ENCODE measurements around the gene UBE2F. TPM values are rescaled to one million over a fixed set of nuclear protein-coding genes. Genes with fewer than 3 reads are reported as not detected.
"Not testable (repeated sequence)": the region's sequence is repeated elsewhere in the genome, so short reads cannot be mapped to it uniquely, and the experiment has no call there.

UBE2F gene
- total and polyA plus RNA-seq, 7 donors = 50.7 to 115 (median 67.8) TPM

DNA sequence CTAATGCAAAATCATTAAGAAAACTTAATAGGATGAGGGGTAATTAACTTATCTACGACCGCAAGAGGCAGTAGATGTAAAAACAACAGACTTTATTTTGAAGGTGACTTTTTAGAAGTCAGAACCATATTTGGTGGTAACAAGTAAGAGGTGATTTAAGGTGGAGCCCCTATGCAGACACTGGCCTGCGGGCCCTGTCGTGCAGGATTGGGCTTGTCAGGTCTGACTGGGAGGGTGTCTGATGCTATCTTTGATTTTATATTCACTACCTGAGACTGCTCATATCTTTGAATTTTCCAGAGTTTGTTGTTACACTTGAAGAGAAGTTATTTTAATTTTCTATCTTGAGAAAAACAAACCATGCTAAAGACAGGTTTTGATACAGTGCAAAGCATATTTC lies 64.9 kb downstream of the UBE2F start:
- DNase-seq = no peak
- H3K27ac ChIP-seq = no peak overlapping the region
- H3K9me3 ChIP-seq = no peaks in the 10 kb centered on the region
- H3K4me3 ChIP-seq = no peak overlapping the region
- TF ChIP-seq EP300 (IDR thresholded peaks at IDR 0.05) (no peak), POLR2A (IDR thresholded peaks at IDR 0.05) (no peak), POLR2AphosphoS5 (IDR thresholded peaks at IDR 0.05) (no peak)
- TF ChIP-seq, protein P1, sequence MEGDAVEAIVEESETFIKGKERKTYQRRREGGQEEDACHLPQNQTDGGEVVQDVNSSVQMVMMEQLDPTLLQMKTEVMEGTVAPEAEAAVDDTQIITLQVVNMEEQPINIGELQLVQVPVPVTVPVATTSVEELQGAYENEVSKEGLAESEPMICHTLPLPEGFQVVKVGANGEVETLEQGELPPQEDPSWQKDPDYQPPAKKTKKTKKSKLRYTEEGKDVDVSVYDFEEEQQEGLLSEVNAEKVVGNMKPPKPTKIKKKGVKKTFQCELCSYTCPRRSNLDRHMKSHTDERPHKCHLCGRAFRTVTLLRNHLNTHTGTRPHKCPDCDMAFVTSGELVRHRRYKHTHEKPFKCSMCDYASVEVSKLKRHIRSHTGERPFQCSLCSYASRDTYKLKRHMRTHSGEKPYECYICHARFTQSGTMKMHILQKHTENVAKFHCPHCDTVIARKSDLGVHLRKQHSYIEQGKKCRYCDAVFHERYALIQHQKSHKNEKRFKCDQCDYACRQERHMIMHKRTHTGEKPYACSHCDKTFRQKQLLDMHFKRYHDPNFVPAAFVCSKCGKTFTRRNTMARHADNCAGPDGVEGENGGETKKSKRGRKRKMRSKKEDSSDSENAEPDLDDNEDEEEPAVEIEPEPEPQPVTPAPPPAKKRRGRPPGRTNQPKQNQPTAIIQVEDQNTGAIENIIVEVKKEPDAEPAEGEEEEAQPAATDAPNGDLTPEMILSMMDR (IDR thresholded peaks at IDR 0.05) = no peak
- no peaks in the 10 kb centered on the region for H3K27me3 ChIP-seq
- intact Hi-C loops (cut with DNase I) = no loop called here
- H3K36me3 ChIP-seq = peaks cover 0 to 85% (median 25%) of the 10 kb centered on the region in 4 donors
- H3K4me1 ChIP-seq = no peaks in the 10 kb centered on the region
- 97 to 98% methylated on average over 4 of the region's 4 CpGs for WGBS, 2 donors

DNA sequence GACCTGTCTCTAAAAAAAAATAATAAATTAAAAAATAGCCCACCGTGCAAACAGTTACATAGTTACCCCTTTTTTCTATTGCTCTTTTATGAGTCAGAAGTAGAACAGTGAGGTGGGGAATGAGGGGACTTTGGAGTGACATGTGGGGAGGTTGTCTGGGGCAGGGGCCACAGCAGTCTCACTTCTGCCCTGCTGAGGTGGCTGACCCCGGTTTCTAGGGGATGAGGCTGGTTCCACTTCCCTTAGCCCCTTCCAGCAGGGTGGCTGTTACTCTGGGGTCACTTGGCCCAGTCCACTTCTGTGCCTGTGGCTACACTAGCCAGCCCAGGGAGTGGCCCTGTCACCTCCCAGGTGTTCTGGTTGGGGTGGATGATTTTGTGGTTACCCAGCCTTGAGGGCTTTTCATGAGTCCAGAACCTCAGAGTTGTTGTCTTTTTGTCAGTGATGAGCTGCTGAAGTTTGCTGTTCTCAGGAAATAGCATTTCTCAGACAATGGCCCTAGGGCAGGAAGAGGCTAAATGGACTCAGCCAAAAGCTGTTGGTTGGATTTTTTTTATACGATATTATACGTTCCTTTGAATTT lies 66.0 kb downstream of the UBE2F start:
- TF ChIP-seq, protein P1 (IDR thresholded peaks at IDR 0.05) = no peak
- TF ChIP-seq POLR2AphosphoS5 (IDR thresholded peaks at IDR 0.05) = no peak
- TF ChIP-seq POLR2A (IDR thresholded peaks at IDR 0.05) = no peak
- no peak for TF ChIP-seq EP300 (IDR thresholded peaks at IDR 0.05)
- Histone ChIP-seq H3K4me1 (no peaks in the 10 kb centered on the region), H3K4me3 (no peak overlapping the region), H3K36me3 (peaks cover 6 to 86% (median 29%) of the 10 kb centered on the region in 4 donors), H3K27ac (no peak overlapping the region), H3K27me3 (no peaks in the 10 kb centered on the region), H3K9me3 (no peaks in the 10 kb centered on the region)
- intact Hi-C loops (cut with DNase I) = no loop called here
- WGBS, 2 donors = 58 to 69% methylated on average over 4 of the region's 4 CpGs
- DNase-seq = no peak

DNA sequence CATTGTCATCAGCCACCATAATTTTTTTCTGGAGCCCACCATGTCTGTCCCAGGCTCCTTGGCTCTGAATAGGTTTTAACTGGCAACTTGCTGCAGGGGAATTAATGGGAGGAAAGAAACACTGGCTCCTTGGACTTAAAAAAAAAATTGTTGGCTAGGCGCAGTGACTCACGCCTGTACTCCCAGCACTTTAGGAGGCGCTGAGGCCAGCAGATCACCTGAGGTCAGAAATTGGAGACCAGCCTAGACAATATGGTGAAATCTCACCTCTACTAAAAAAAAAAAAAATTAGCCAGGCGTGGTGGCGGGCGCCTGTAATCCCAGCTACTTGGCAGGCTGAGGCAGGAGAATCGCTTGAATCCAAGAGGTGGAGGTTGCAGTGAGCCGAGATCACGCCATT lies 67.2 kb downstream of the UBE2F start:
- not testable (repeated sequence) for H3K4me3 ChIP-seq, DNase-seq
- WGBS, 2 donors = 97 to 99% methylated on average over 9 of the region's 9 CpGs

DNA sequence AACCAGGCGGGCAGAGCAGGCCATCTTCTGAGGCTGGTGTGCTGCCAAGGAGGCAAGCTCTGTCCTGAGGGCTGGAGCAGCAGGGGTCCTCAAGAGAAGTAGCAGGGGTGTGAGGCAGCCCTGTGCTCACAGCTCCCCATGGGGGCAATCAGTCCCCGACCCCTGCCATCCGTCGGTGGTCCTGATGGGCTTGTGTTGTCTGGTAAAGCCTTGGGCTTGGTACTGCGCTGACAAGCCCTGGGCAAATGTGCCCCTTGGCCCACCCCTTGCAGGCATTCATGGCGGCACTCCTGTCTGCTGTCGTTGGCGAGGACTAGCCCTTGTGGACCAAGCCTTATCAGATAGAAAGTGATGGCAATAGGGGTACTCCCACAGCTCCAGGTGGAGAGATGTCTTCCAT lies 71.4 kb downstream of the UBE2F start:
- H3K9me3 ChIP-seq = no peaks in the 10 kb centered on the region
- 99% methylated on average over 8 of the region's 8 CpGs for WGBS, 2 donors

More for the DNA sequence above, 67.2 kb downstream of the UBE2F start:
- H3K4me1 ChIP-seq; H3K27ac ChIP-seq; H3K27me3 ChIP-seq; H3K9me3 ChIP-seq; intact Hi-C loops (cut with DNase I): not testable (repeated sequence)
- peaks cover 6 to 90% (median 33%) of the 10 kb centered on the region in 4 donors for H3K36me3 ChIP-seq

DNA sequence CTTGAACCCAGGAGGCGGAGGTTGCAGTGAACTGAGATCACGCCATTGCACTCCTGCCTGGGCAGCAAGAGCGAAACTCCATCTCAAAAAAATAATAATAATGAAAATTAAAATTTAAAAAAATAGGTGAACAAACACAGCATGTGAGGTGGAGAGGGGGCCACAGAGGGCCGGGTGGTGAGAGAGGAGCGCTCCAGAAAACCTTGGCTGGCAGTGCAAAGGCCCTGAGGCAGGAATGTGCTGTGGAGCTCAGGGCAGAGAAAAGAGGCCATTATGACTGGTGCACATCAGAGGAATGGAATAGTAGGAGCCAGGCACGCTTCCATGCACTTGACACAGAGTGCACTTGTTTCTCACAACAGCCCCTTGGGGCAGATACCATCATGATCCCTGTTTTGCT lies 72.3 kb downstream of the UBE2F start:
- peaks cover 6 to 95% (median 28%) of the 10 kb centered on the region in 4 donors for H3K36me3 ChIP-seq
- DNase-seq = no peak
- 89 to 91% methylated on average over 6 of the region's 6 CpGs for WGBS, 2 donors

More for the DNA sequence above, 71.4 kb downstream of the UBE2F start:
- TF ChIP-seq POLR2A (IDR thresholded peaks at IDR 0.05) = no peak
- TF ChIP-seq POLR2AphosphoS5 (IDR thresholded peaks at IDR 0.05) = no peak
- TF ChIP-seq, protein P1 (IDR thresholded peaks at IDR 0.05) = no peak
- no peak for TF ChIP-seq EP300 (IDR thresholded peaks at IDR 0.05)
- peaks cover 6 to 96% (median 31%) of the 10 kb centered on the region in 4 donors for H3K36me3 ChIP-seq
- intact Hi-C loops (cut with DNase I) = no loop called here
- H3K27ac ChIP-seq = no peak overlapping the region
- no peak overlapping the region for H3K4me3 ChIP-seq
- no peak for DNase-seq
- no peaks in the 10 kb centered on the region for H3K4me1 ChIP-seq
- no peaks in the 10 kb centered on the region for H3K27me3 ChIP-seq

More for the DNA sequence above, 72.3 kb downstream of the UBE2F start:
- H3K4me3 ChIP-seq = no peak overlapping the region
- no peaks in the 10 kb centered on the region for H3K27me3 ChIP-seq
- intact Hi-C loops (cut with DNase I) = no loop called here
- H3K27ac ChIP-seq = no peak overlapping the region
- TF ChIP-seq, protein P1 (IDR thresholded peaks at IDR 0.05) = no peak
- TF ChIP-seq POLR2AphosphoS5 (IDR thresholded peaks at IDR 0.05) (no peak), EP300 (IDR thresholded peaks at IDR 0.05) (no peak), POLR2A (IDR thresholded peaks at IDR 0.05) (no peak)
- no peaks in the 10 kb centered on the region for H3K4me1 ChIP-seq
- no peaks in the 10 kb centered on the region for H3K9me3 ChIP-seq
